KOPT-K1 (cell line): Measurements from ENCODE around the gene CDH13.

ENCODE experiments used
- H3K27ac ChIP-seq: fragments of 200-600 bp; sonication (generic); 2 replicates; pipeline ENCODE4 v1.5.1; 2016; ENCODE audit warnings: antibody characterized with exemption, mild to moderate bottlenecking, low read depth, low read length; ENCODE audit not compliant: poor library complexity, severe bottlenecking
- H3K36me3 ChIP-seq: fragments of 200-600 bp; sonication (generic); 2 replicates; pipeline ENCODE4 v1.5.1; 2017; ENCODE audit warnings: antibody characterized with exemption, mild to moderate bottlenecking, low read length, moderate library complexity; ENCODE audit not compliant: insufficient read depth
- H3K9me3 ChIP-seq: fragments of 200-600 bp; sonication (generic); 2 replicates; pipeline ENCODE4 v1.5.1; 2017; ENCODE audit warnings: antibody characterized with exemption, low read length, mild to moderate bottlenecking; ENCODE audit not compliant: insufficient read depth, poor library complexity, severe bottlenecking

Gene CDH13

GRCh38 chr16:83159049-83159448 lies 532.3 kb downstream of the CDH13 start:
- Histone ChIP-seq H3K9me3 (no peaks in the 10 kb centered on the region), H3K27ac (no peak overlapping the region)

GRCh38 chr16:83160287-83161020 lies 533.7 kb downstream of the CDH13 start:
- H3K36me3 ChIP-seq = no peaks in the 10 kb centered on the region
- H3K27ac ChIP-seq = no peak overlapping the region
- H3K9me3 ChIP-seq = no peaks in the 10 kb centered on the region

More at GRCh38 chr16:83159049-83159448, 532.3 kb downstream of the CDH13 start:
- no peaks in the 10 kb centered on the region for H3K36me3 ChIP-seq

- Histone ChIP-seq H3K36me3 (no peaks in the 10 kb centered on the region), H3K9me3 (no peaks in the 10 kb centered on the region), H3K27ac (no peak overlapping the region)
Measured at GRCh38 chr16:83162791-83163190, 536.0 kb downstream of the CDH13 start.

- H3K36me3 ChIP-seq = no peaks in the 10 kb centered on the region
- H3K27ac ChIP-seq = no peak overlapping the region
- no peaks in the 10 kb centered on the region for H3K9me3 ChIP-seq
Measured at GRCh38 chr16:83164816-83165215, 538.0 kb downstream of the CDH13 start.

- Histone ChIP-seq H3K9me3 (peaks cover 4% of the 10 kb centered on the region), H3K36me3 (no peaks in the 10 kb centered on the region), H3K27ac (no peak overlapping the region)
Measured at GRCh38 chr16:83171396-83171795, 544.6 kb downstream of the CDH13 start.

GRCh38 chr16:83174671-83175070 lies 547.9 kb downstream of the CDH13 start:
- H3K36me3 ChIP-seq = no peaks in the 10 kb centered on the region
- peaks cover 4% of the 10 kb centered on the region for H3K9me3 ChIP-seq
- H3K27ac ChIP-seq = no peak overlapping the region

- no peaks in the 10 kb centered on the region for H3K36me3 ChIP-seq
- no peaks in the 10 kb centered on the region for H3K9me3 ChIP-seq
- H3K27ac ChIP-seq = no peak overlapping the region
Measured at GRCh38 chr16:83176802-83177201, 550.0 kb downstream of the CDH13 start.

- Histone ChIP-seq H3K36me3 (no peaks in the 10 kb centered on the region), H3K27ac (no peak overlapping the region)
Measured at GRCh38 chr16:83185902-83186301, 559.1 kb downstream of the CDH13 start.

GRCh38 chr16:83187405-83187804 lies 560.6 kb downstream of the CDH13 start:
- H3K27ac ChIP-seq = no peak overlapping the region
- no peaks in the 10 kb centered on the region for H3K9me3 ChIP-seq

More at GRCh38 chr16:83185902-83186301, 559.1 kb downstream of the CDH13 start:
- H3K9me3 ChIP-seq = no peaks in the 10 kb centered on the region

GRCh38 chr16:83196796-83197195 lies 570.0 kb downstream of the CDH13 start:
- H3K36me3 ChIP-seq = no peaks in the 10 kb centered on the region
- no peak overlapping the region for H3K27ac ChIP-seq
- no peaks in the 10 kb centered on the region for H3K9me3 ChIP-seq

More at GRCh38 chr16:83187405-83187804, 560.6 kb downstream of the CDH13 start:
- no peaks in the 10 kb centered on the region for H3K36me3 ChIP-seq

- H3K36me3 ChIP-seq = no peaks in the 10 kb centered on the region
- no peak overlapping the region for H3K27ac ChIP-seq
- H3K9me3 ChIP-seq = no peaks in the 10 kb centered on the region
Measured at GRCh38 chr16:83197450-83197849, 570.7 kb downstream of the CDH13 start.

GRCh38 chr16:83198977-83199376 lies 572.2 kb downstream of the CDH13 start:
- Histone ChIP-seq H3K27ac (no peak overlapping the region), H3K36me3 (no peaks in the 10 kb centered on the region), H3K9me3 (no peaks in the 10 kb centered on the region)

GRCh38 chr16:83200005-83200779 lies 573.4 kb downstream of the CDH13 start:
- H3K27ac ChIP-seq = no peak overlapping the region
- H3K9me3 ChIP-seq = no peaks in the 10 kb centered on the region
- no peaks in the 10 kb centered on the region for H3K36me3 ChIP-seq

- Histone ChIP-seq H3K27ac (no peak overlapping the region), H3K36me3 (no peaks in the 10 kb centered on the region), H3K9me3 (no peaks in the 10 kb centered on the region)
Measured at GRCh38 chr16:83201748-83202147, 575.0 kb downstream of the CDH13 start.

- Histone ChIP-seq H3K9me3 (no peaks in the 10 kb centered on the region), H3K36me3 (no peaks in the 10 kb centered on the region), H3K27ac (no peak overlapping the region)
Measured at GRCh38 chr16:83205896-83206295, 579.1 kb downstream of the CDH13 start.
